ENCODE results near the gene PIP5K1B.

Gene PIP5K1B

GRCh38 chr9:68869022-68869421 is 164.0 kb downstream of the PIP5K1B start:
- no peak for DNase-seq

GRCh38 chr9:68870086-68870485 is 165.0 kb downstream of the PIP5K1B start:
- no peak for DNase-seq

GRCh38 chr9:68871236-68871635 is 166.2 kb downstream of the PIP5K1B start:
- no peak for DNase-seq

- DNase-seq = no peak
These were observed 167.0 kb downstream of the PIP5K1B start for GRCh38 chr9:68872026-68872501.

GRCh38 chr9:68873179-68873578 is 168.1 kb downstream of the PIP5K1B start:
- DNase-seq = no peak

GRCh38 chr9:68876273-68876672 is 171.2 kb downstream of the PIP5K1B start:
- DNase-seq = no peak

GRCh38 chr9:68876681-68877080 is 171.6 kb downstream of the PIP5K1B start:
- no peak for DNase-seq

GRCh38 chr9:68877219-68877618 is 172.2 kb downstream of the PIP5K1B start:
- no peak for DNase-seq

- DNase-seq = no peak
These were observed 173.4 kb downstream of the PIP5K1B start for GRCh38 chr9:68878450-68878849.

GRCh38 chr9:68883224-68883623 is 178.2 kb downstream of the PIP5K1B start:
- no peak for DNase-seq

GRCh38 chr9:68887232-68887631 is 182.2 kb downstream of the PIP5K1B start:
- DNase-seq = no peak

- DNase-seq = no peak
These were observed 189.5 kb downstream of the PIP5K1B start for GRCh38 chr9:68894502-68894901.

- DNase-seq = no peak
These were observed 190.9 kb downstream of the PIP5K1B start for GRCh38 chr9:68895741-68896478.

GRCh38 chr9:68896486-68896885 is 191.4 kb downstream of the PIP5K1B start:
- DNase-seq = no peak

- DNase-seq = no peak
These were observed 192.6 kb downstream of the PIP5K1B start for GRCh38 chr9:68897577-68898145.

GRCh38 chr9:68898781-68899439 is 193.9 kb downstream of the PIP5K1B start:
- DNase-seq = no peak

- DNase-seq = no peak
These were observed 199.4 kb downstream of the PIP5K1B start for GRCh38 chr9:68904454-68904853.

- DNase-seq = no peak
These were observed 200.1 kb downstream of the PIP5K1B start for GRCh38 chr9:68905129-68905528.

GRCh38 chr9:68907910-68908309 is 202.9 kb downstream of the PIP5K1B start:
- DNase-seq = no peak

- DNase-seq = no peak
These were observed 207.5 kb downstream of the PIP5K1B start for GRCh38 chr9:68912561-68912960.

- no peak for DNase-seq
These were observed 208.0 kb downstream of the PIP5K1B start for GRCh38 chr9:68913054-68913453.

GRCh38 chr9:68914751-68915150 is 209.7 kb downstream of the PIP5K1B start:
- no peak for DNase-seq

GRCh38 chr9:68919661-68920060 is 214.6 kb downstream of the PIP5K1B start:
- no peak for DNase-seq

GRCh38 chr9:68920921-68921320 is 215.9 kb downstream of the PIP5K1B start:
- no peak for DNase-seq
